Chondrocyte (in vitro differentiated cells): ENCODE data around the gene PXYLP1. TPM values are rescaled to one million over a fixed set of nuclear protein-coding genes. Genes with fewer than 3 reads are reported as not detected.

Experiments
- DNase-seq: peaks from one replicate; pipeline ENCODE4 v3.0.0; 2021; ENCODE audit warnings: mixed read lengths, low spot score
- H3K27ac Mint-ChIP-seq: one replicate; pipeline ENCODE4 v1.8.0; 2021; ENCODE audit warnings: mild to moderate bottlenecking, moderate library complexity, mixed read lengths; ENCODE audit not compliant: unreplicated experiment
- H3K27me3 Mint-ChIP-seq: 2 replicates; pipeline ENCODE4 v1.8.0; 2021; ENCODE audit warnings: low read depth, mixed read lengths
- H3K36me3 Mint-ChIP-seq: 2 replicates; pipeline ENCODE4 v1.8.0; 2021; ENCODE audit warnings: low read depth, mixed read lengths
- H3K4me1 Mint-ChIP-seq: 2 replicates; pipeline ENCODE4 v1.8.0; 2021; ENCODE audit warnings: low read depth, mild to moderate bottlenecking, mixed read lengths
- H3K4me3 Mint-ChIP-seq: one replicate; pipeline ENCODE4 v1.8.0; 2021; ENCODE audit warnings: mild to moderate bottlenecking, moderate library complexity, mixed read lengths; ENCODE audit not compliant: unreplicated experiment
- H3K9me3 Mint-ChIP-seq: 2 replicates; pipeline ENCODE4 v1.8.0; 2021; ENCODE audit warnings: low read depth, mixed read lengths
- total RNA-seq: library from RNA; stranded (reverse); gene quantifications from 3 replicates; pipeline ENCODE4 v1.2.1, GENCODE V29; 2021
- TF ChIP-seq, protein P1 (sequence below): fragments of 200-600 bp; sonication (generic); IDR thresholded peaks from 2 replicates; pipeline ENCODE4 v1.5.0; 2021; ENCODE audit warnings: antibody characterized with exemption, mild to moderate bottlenecking, moderate library complexity

The PXYLP1 gene
- total RNA-seq, 1 donor from 2014 or later, result 36.0 TPM

DNA sequence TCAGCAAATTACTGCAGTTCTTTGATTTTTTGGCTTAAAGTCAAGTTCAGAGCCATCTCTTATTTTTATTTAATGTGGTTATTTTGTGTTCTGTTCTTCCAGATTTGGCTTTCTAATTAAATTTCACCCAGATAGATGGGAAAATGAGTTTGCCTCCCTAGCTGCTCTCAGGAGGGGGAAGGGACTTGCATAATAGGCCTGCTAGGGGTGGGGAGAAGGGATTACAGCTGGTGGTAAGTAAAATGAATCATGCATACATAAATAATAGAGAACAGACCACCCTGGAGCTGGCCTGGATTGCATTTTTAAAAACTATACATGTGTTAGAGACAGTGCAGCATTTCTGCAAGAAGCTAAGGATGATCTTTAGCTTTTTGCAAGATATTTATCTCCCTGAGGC is 3.9 kb upstream of the PXYLP1 start:
- Mint-ChIP-seq H3K4me3 (no peak overlapping the region), H3K27ac (peak overlapping the region; percentile 32), H3K4me1 (peaks cover 34% of the 10 kb centered on the region), H3K36me3 (peaks cover 3% of the 10 kb centered on the region), H3K27me3 (no peaks in the 10 kb centered on the region), H3K9me3 (peaks cover 25% of the 10 kb centered on the region)
- TF ChIP-seq, protein P1, sequence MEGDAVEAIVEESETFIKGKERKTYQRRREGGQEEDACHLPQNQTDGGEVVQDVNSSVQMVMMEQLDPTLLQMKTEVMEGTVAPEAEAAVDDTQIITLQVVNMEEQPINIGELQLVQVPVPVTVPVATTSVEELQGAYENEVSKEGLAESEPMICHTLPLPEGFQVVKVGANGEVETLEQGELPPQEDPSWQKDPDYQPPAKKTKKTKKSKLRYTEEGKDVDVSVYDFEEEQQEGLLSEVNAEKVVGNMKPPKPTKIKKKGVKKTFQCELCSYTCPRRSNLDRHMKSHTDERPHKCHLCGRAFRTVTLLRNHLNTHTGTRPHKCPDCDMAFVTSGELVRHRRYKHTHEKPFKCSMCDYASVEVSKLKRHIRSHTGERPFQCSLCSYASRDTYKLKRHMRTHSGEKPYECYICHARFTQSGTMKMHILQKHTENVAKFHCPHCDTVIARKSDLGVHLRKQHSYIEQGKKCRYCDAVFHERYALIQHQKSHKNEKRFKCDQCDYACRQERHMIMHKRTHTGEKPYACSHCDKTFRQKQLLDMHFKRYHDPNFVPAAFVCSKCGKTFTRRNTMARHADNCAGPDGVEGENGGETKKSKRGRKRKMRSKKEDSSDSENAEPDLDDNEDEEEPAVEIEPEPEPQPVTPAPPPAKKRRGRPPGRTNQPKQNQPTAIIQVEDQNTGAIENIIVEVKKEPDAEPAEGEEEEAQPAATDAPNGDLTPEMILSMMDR, result no peak
- no peak for DNase-seq

DNA sequence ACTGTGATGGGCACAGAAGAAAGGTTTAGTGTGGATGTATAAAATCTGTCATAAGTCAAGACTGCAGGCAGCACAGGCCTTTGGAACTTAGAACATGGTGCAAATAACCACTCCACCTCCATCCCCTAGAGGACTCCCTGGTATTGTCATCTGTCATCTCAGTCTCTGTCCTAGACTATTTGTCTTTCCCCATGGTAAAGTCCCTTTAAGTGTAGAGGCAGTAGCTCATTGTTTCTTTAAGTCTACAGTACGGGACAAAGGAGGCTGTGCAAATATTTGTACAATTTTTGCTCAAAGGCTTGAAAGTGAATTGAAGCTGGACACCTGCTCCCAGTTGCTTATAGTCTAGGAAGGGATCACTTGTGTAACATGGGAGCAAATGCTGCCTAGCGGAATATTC is 3.2 kb upstream of the PXYLP1 start:
- peaks cover 3% of the 10 kb centered on the region for H3K36me3 Mint-ChIP-seq
- H3K27me3 Mint-ChIP-seq, result no peaks in the 10 kb centered on the region
- TF ChIP-seq, protein P1, result no peak
- H3K4me3 Mint-ChIP-seq, result no peak overlapping the region
- peaks cover 36% of the 10 kb centered on the region for H3K4me1 Mint-ChIP-seq
- no peak for DNase-seq
- no peak overlapping the region for H3K27ac Mint-ChIP-seq
- peaks cover 21% of the 10 kb centered on the region for H3K9me3 Mint-ChIP-seq

DNA sequence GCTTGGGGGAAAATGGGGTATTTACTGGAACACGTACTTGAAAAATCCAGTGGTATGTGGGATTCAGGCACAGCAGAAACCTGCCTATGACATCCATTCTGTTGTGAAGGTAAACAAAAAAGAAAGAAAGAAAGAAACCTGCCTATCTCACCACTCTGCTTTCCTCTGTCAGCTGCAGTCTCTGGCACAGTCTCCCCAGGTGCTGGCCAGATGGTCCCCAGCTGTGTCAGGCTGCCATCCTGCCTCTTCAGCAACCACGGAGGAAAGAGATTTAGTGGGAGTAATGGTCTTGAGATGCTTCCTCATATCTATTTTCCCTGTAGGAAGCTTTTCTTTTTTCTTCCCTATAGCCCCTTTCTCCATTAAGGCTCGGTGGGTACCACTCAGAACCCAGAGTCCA is 2.5 kb upstream of the PXYLP1 start:
- H3K27me3 Mint-ChIP-seq, result no peaks in the 10 kb centered on the region
- DNase-seq, result no peak
- H3K27ac Mint-ChIP-seq, result no peak overlapping the region
- peaks cover 17% of the 10 kb centered on the region for H3K9me3 Mint-ChIP-seq
- no peak overlapping the region for H3K4me3 Mint-ChIP-seq
- H3K36me3 Mint-ChIP-seq, result no peaks in the 10 kb centered on the region
- H3K4me1 Mint-ChIP-seq, result peaks cover 36% of the 10 kb centered on the region
- TF ChIP-seq, protein P1, result no peak

DNA sequence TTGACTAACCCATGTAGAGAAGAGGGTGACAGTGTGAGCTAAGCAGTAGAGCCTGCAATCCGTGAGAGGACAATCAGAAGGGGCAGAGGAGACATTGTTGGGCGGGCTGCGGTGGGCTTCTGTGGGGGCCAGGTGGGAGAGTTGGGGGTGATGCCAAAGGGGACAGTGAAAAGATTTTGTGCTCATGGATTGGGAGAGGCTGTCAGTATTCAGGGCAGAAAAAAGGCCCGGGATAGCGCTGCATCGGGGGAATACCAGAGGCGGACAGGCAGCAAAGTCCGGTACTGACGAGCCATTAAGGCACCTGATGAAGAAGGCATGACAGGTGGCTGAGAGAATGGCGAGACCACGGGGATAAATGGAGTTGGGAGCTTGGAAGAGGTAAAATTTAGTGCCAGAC is 1.3 kb upstream of the PXYLP1 start:
- TF ChIP-seq, protein P1, result no peak
- Mint-ChIP-seq H3K36me3 (peaks cover 4% of the 10 kb centered on the region), H3K27me3 (no peaks in the 10 kb centered on the region), H3K9me3 (peaks cover 9% of the 10 kb centered on the region), H3K4me3 (peak overlapping the region; percentile 74), H3K4me1 (peaks cover 36% of the 10 kb centered on the region), H3K27ac (no peak overlapping the region)
- DNase-seq, result no peak

DNA sequence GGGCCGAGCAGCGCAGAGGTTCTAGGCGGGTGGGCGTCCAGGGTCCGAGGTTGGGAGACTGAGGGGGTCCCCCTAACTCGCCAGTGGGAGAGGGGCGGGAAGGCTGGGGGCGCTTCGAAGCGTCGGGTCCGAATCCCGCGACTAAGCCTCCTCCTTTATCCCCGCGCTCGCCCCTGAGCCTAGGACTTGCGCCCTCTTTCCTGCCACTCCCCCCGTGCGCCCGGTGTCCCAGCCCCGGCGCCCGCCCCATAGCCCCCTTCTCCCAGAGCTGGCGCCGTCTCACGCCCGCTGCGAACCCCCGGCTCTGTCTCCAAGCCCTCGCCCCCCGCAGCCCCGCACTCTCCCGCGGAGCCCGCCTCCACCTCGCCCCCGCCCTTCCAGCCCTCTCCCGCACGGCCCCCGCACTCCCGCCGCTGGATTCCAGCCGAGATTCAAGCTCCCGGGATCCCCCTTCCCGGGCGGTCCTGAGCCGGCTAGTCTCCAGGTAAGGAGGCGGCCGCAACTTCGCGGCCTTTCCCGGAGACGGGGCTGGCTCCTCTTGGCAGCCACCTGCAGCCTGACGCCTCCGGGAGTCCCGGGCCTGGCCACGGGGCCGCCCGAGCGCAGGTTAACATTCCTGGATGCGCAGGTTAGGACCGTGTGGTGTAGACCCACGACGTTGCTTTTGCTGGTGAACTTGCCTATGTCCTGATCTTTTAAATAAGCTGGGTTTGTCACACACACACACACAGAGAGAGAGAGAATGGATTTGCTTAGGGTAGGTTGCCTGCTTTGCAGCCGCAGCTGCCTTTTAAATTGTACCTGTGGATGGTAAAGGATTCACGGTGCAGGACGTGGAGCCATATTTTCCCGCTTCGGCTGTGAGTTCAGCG is 563 bp downstream of the PXYLP1 start:
- Mint-ChIP-seq H3K9me3 (no peaks in the 10 kb centered on the region), H3K36me3 (peaks cover 11% of the 10 kb centered on the region), H3K4me3 (peak overlapping the region; percentile 71), H3K27ac (no peak overlapping the region), H3K27me3 (no peaks in the 10 kb centered on the region), H3K4me1 (peaks cover 39% of the 10 kb centered on the region)
- TF ChIP-seq, protein P1, result no peak
- DNase-seq, result no peak
